SK-N-MC (cell line): ENCODE results near the gene STK32A.
"Not testable (repeated sequence)": the region's sequence is repeated elsewhere in the genome, so short reads cannot be mapped to it uniquely, and the experiment has no call there.

ENCODE experiments used
- DNase-seq: peaks from one replicate; pipeline ENCODE4 v3.0.0-alpha.2; 2011; ENCODE audit warnings: low read depth, low spot score
- H3K27ac ChIP-seq: fragments of 200-600 bp; sonication (generic); 2 replicates; pipeline ENCODE4 v1.5.1; 2016; ENCODE audit warnings: mixed run types
- H3K36me3 ChIP-seq: fragments of 200-600 bp; sonication (generic); 2 replicates; pipeline ENCODE4 v1.6.1; 2017; ENCODE audit warnings: antibody characterized with exemption, low read length, mixed read lengths; ENCODE audit not compliant: insufficient read depth
- H3K4me3 ChIP-seq: fragments of 200-600 bp; sonication (generic); 2 replicates; pipeline ENCODE4 v1.5.1; 2016
- H3K9ac ChIP-seq: fragments of 200-600 bp; sonication (generic); 2 replicates; pipeline ENCODE4 v1.8.0; 2017; ENCODE audit warnings: mixed run types, mixed read lengths; ENCODE audit not compliant: insufficient read length
- H3K9me3 ChIP-seq: fragments of 200-600 bp; sonication (generic); 2 replicates; pipeline ENCODE4 v1.6.1; 2017; ENCODE audit warnings: low read depth, mild to moderate bottlenecking, antibody characterized with exemption, low read length, moderate library complexity, mixed read lengths
- EZH2 ChIP-seq: fragments of 200-600 bp; sonication (generic); IDR thresholded peaks from one replicate; pipeline ENCODE4 v1.6.1; 2017; ENCODE audit warnings: antibody characterized with exemption
- FOXP2 ChIP-seq: optimal IDR thresholded peaks from 2 replicates; pipeline ENCODE3; 2011; ENCODE audit warnings: mild to moderate bottlenecking, moderate library complexity; ENCODE audit not compliant: insufficient read depth; ENCODE audit errors: extremely low read length, control extremely low read depth
- POLR2AphosphoS5 ChIP-seq: IDR thresholded peaks from 2 replicates; pipeline ENCODE4 v1.6.1; 2012; ENCODE audit warnings: mild to moderate bottlenecking, low read depth, low read length, borderline replicate concordance

Gene STK32A

DNA sequence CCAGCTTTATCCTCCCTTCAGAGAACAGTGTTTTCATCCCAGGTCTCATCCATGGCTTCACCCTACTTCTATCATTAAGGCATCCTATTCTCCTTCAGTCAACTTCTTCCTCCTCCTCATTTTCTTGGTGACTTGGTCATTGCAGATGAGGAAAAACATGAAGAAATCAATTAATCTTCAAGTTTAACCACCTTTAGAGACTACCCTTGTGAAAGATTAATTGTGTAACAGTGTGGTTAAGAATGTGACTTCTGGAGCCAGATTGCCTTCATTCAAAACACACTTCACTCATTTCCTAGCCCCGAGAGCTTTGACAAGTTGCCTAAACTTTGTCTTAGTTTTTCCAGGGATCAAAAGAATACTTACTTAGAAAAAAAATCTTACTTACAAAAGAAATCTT is 110.0 kb downstream of the STK32A start:
- no peak overlapping the region for H3K4me3 ChIP-seq
- no peak overlapping the region for H3K27ac ChIP-seq
- TF ChIP-seq POLR2AphosphoS5 (no peak), FOXP2 (no peak), EZH2 (no peak)
- no peaks in the 10 kb centered on the region for H3K9me3 ChIP-seq
- H3K9ac ChIP-seq: no peak overlapping the region
- no peak for DNase-seq
- no peaks in the 10 kb centered on the region for H3K36me3 ChIP-seq

GRCh38 chr5:147346006-147346561 is 111.3 kb downstream of the STK32A start:
- TF ChIP-seq POLR2AphosphoS5: no peak
- TF ChIP-seq FOXP2: no peak
- TF ChIP-seq EZH2: no peak
- Histone ChIP-seq H3K9ac (no peak overlapping the region), H3K27ac (no peak overlapping the region), H3K9me3 (no peaks in the 10 kb centered on the region), H3K4me3 (no peak overlapping the region), H3K36me3 (no peaks in the 10 kb centered on the region)
- no peak for DNase-seq

DNA sequence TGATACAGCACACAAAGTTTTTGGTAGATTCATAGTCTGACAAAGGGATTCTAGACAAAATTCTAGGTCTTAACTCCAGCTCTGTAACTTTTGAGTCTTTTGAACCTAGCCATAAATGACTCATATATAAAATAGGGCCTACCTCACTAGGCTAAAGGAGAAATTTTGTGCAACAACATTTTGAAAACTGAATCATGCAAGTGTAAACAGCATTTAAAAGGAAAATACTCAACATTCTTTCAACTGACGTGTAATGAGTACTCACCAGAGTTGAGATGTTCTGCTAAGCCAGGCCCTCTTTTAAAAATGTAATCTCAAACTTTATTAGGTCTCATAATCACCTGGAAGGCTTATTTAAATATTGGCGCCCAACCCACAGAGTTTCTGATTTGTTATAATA is 113.2 kb downstream of the STK32A start:
- no peaks in the 10 kb centered on the region for H3K36me3 ChIP-seq

DNA sequence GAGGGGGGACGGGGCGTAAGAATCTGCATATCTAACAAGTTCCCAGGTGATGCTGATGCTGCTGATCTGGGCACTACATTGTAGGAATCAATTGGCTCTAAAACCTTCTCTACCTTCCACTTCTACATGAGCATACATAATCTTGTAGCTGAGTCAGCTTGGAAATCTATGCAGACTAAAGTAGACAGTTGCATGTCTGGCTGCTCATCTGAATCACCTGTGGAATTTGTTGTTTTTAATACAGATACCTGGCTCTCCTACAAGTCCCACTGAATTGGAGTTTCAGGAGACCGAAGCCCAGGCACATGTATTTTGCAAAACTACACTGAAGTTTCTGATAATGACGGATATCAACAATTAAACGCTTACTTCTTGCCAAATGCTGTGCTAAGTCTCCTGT is 113.6 kb downstream of the STK32A start:
- no peak overlapping the region for H3K9ac ChIP-seq
- H3K36me3 ChIP-seq: no peaks in the 10 kb centered on the region
- no peaks in the 10 kb centered on the region for H3K9me3 ChIP-seq
- no peak for DNase-seq
- no peak overlapping the region for H3K4me3 ChIP-seq
- no peak overlapping the region for H3K27ac ChIP-seq
- TF ChIP-seq FOXP2 (no peak), POLR2AphosphoS5 (no peak), EZH2 (no peak)

More for the DNA sequence above, 113.2 kb downstream of the STK32A start:
- DNase-seq: no peak
- H3K4me3 ChIP-seq: no peak overlapping the region
- TF ChIP-seq POLR2AphosphoS5 (no peak), FOXP2 (no peak), EZH2 (no peak)
- no peak overlapping the region for H3K9ac ChIP-seq
- no peak overlapping the region for H3K27ac ChIP-seq
- H3K9me3 ChIP-seq: no peaks in the 10 kb centered on the region

GRCh38 chr5:147349241-147349640 is 114.4 kb downstream of the STK32A start:
- no peaks in the 10 kb centered on the region for H3K9me3 ChIP-seq
- DNase-seq: no peak
- H3K4me3 ChIP-seq: no peak overlapping the region
- no peaks in the 10 kb centered on the region for H3K36me3 ChIP-seq
- H3K27ac ChIP-seq: no peak overlapping the region
- TF ChIP-seq POLR2AphosphoS5 (no peak), FOXP2 (no peak), EZH2 (no peak)
- no peak overlapping the region for H3K9ac ChIP-seq

GRCh38 chr5:147359101-147359500 is 124.3 kb downstream of the STK32A start:
- TF ChIP-seq POLR2AphosphoS5 (no peak), FOXP2 (no peak), EZH2 (no peak)
- Histone ChIP-seq H3K9me3 (no peaks in the 10 kb centered on the region), H3K4me3 (no peak overlapping the region), H3K27ac (no peak overlapping the region), H3K9ac (no peak overlapping the region), H3K36me3 (no peaks in the 10 kb centered on the region)
- no peak for DNase-seq

DNA sequence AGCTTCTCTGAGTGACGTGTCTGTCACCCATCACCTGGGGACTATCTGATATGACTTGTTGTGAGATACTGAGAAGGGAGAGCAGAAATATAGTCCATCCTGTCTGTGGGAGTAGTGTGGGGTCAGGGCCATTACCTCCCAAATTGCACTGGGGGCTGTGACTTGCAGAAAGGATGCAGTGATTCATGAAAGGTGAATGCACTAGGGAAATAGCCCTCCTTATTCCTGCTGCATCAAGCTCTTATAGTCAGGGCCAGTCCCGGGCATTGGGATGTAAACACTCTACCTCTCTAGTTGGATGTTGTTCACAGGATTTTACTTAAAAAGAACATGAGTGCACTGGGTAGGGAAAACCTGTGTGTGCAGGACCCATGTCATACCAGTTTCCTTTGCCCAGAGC is 124.8 kb downstream of the STK32A start:
- no peaks in the 10 kb centered on the region for H3K36me3 ChIP-seq
- H3K9me3 ChIP-seq: no peaks in the 10 kb centered on the region
- H3K9ac ChIP-seq: no peak overlapping the region
- DNase-seq: no peak
- TF ChIP-seq FOXP2: no peak
- TF ChIP-seq POLR2AphosphoS5: no peak
- no peak for TF ChIP-seq EZH2
- H3K4me3 ChIP-seq: no peak overlapping the region
- H3K27ac ChIP-seq: no peak overlapping the region

DNA sequence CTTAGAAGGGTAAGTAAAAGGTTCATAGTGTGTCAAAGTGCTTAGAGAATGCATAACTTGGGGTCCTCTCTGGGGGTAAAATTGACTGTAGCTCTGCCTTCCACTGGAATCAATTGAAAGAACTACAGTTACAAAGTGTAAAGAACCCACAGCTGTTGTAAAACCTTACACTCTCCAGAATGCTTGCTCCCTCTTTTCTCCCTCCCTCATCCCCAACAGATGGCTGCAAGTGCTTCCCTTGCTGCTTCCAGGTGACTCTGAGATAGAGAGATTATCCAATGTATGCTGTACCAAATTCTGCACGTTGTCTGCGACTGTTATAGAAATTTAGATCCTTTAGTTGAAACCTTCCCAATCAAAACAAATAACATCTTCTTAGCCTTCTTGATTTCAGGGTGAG is 126.0 kb downstream of the STK32A start:
- no peaks in the 10 kb centered on the region for H3K9me3 ChIP-seq
- H3K27ac ChIP-seq: no peak overlapping the region
- no peak for DNase-seq
- H3K36me3 ChIP-seq: no peaks in the 10 kb centered on the region
- no peak overlapping the region for H3K4me3 ChIP-seq
- no peak overlapping the region for H3K9ac ChIP-seq
- TF ChIP-seq POLR2AphosphoS5 (no peak), EZH2 (no peak), FOXP2 (no peak)

DNA sequence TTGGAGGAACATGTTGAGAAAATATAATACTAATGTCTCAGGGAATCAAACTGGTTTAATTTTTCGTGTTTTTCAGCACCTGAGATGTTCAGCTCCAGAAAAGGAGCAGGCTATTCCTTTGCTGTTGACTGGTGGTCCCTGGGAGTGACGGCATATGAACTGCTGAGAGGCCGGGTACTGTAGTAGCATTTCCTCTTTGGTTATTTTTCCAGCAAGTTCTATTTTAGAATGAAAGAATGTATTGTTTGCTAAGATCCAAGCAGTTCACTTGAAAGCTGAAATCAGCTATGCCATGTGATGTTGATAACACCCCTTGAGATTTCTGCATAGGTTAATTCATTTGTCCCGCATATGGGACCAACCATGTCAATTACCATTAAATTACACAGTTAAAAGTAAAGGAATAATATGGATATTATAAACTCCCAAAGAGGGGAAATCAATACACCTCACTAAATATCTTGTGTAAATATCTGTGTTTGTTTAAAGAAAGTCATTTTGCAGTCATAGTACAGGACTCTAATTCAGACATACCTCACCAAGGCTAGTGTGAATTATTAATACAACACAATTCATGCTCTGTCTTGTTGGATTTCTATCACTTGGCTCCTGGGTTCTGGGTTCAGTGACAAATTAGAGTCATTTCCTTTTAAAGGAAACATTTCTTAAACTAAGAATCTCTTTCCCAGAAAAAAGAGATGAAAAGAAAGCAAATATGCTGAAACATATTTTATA is 126.8 kb downstream of the STK32A start:
- no peak overlapping the region for H3K9ac ChIP-seq
- no peak for TF ChIP-seq EZH2
- no peak for TF ChIP-seq POLR2AphosphoS5
- TF ChIP-seq FOXP2: no peak
- no peak for DNase-seq
- H3K4me3 ChIP-seq: no peak overlapping the region
- H3K9me3 ChIP-seq: no peaks in the 10 kb centered on the region
- H3K36me3 ChIP-seq: no peaks in the 10 kb centered on the region
- H3K27ac ChIP-seq: no peak overlapping the region

DNA sequence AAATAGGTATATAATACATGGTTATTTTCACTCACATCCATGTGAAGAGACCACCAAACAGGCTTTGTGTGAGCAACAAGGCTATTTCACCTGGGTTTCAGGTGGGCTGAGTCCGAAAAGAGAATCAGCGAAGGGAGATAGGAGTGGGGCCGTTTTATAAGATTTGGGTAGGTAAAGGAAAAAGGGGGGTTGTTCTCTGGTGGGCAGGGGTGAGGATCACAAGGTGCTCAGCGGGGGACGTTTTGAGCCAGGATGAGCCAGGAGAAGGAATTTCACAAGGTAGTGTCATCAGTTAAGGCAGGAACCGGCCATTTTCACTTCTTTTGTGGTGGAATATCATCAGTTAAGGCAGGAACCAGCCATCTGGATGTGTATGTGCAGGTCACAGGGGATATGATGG is 132.6 kb downstream of the STK32A start:
- not testable (repeated sequence) for H3K4me3 ChIP-seq, H3K36me3 ChIP-seq, H3K9ac ChIP-seq, H3K9me3 ChIP-seq, DNase-seq, H3K27ac ChIP-seq
